H1 (cell line): ENCODE measurements around the gene ZNF263. TPM values are rescaled to one million over a fixed set of nuclear protein-coding genes. Genes with fewer than 3 reads are reported as not detected.
A peak's percentile ranks its signal among the peaks of the same experiment; 100 is the strongest.

Experiments
- CEBPB ChIP-seq: IDR thresholded peaks from 2 replicates; pipeline ENCODE4 v1.6.1; 2012; ENCODE audit warnings: low read depth, low read length
- CHD1 ChIP-seq: IDR thresholded peaks from 2 replicates; pipeline ENCODE4 v1.6.1; 2012; ENCODE audit warnings: low read depth, low read length, improper control_type of control experiment
- EP300 ChIP-seq, 2 experiments: IDR thresholded peaks; 1 replicate in 1 of 2; 2 replicates in 1 of 2; pipeline ENCODE4 v1.6.1; 2011 to 2012; ENCODE audit warnings: low read depth in 2 of 2, low read length in 2 of 2, mild to moderate bottlenecking in 2 of 2, borderline replicate concordance in 1 of 2, inconsistent platforms in 1 of 2, moderate library complexity in 1 of 2
- EZH2 ChIP-seq: fragments of 200-600 bp; sonication (generic); IDR thresholded peaks from 2 replicates; pipeline ENCODE4 v1.7.1; 2012; ENCODE audit warnings: low read depth, mild to moderate bottlenecking, moderate library complexity, low read length, inconsistent platforms; ENCODE audit not compliant: severe bottlenecking
- GTF2F1 ChIP-seq: IDR thresholded peaks from 2 replicates; pipeline ENCODE4 v1.6.1; 2012; ENCODE audit warnings: low read depth, low read length, improper control_type of control experiment, borderline replicate concordance
- HDAC2 ChIP-seq, 2 experiments: fragments of 300-600 bp in 1 of 2; sonication (generic) in 1 of 2; IDR thresholded peaks; 2 replicates each; pipeline ENCODE4 v1.6.1; 2011 to 2012; ENCODE audit warnings: low read depth in 2 of 2, low read length in 2 of 2, mild to moderate bottlenecking in 2 of 2, moderate library complexity in 2 of 2, borderline replicate concordance in 1 of 2, inconsistent platforms in 1 of 2
- KDM5A ChIP-seq: fragments of 200-600 bp; IDR thresholded peaks from 2 replicates; pipeline ENCODE4 v1.7.1; 2012; ENCODE audit warnings: mild to moderate bottlenecking, low read length, inconsistent platforms, mixed read lengths
- NRF1 ChIP-seq: IDR thresholded peaks from 2 replicates; pipeline ENCODE4 v1.6.1; 2011; ENCODE audit warnings: mild to moderate bottlenecking, low read depth, low read length, improper control_type of control experiment
- POLR2AphosphoS5 ChIP-seq: IDR thresholded peaks from 2 replicates; pipeline ENCODE4 v1.6.1; 2011; ENCODE audit warnings: low read depth, low read length
- RAD21 ChIP-seq, 2 experiments: IDR thresholded peaks in 1 of 2; conservative IDR thresholded peaks in 1 of 2; 2 replicates each; pipeline ENCODE4 v1.6.1; 2011; ENCODE audit warnings: low read depth in 2 of 2, low read length in 2 of 2, improper control_type of control experiment in 1 of 2, inconsistent platforms in 1 of 2, mild to moderate bottlenecking in 1 of 2, moderate library complexity in 1 of 2
- RBBP5 ChIP-seq: IDR thresholded peaks from 2 replicates; pipeline ENCODE4 v1.7.1; 2012; ENCODE audit warnings: low read depth, mild to moderate bottlenecking, inconsistent platforms, low read length, moderate library complexity, borderline replicate concordance
- RFX5 ChIP-seq: IDR thresholded peaks from 2 replicates; pipeline ENCODE4 v1.6.1; 2011; ENCODE audit warnings: low read depth, low read length, improper control_type of control experiment, borderline replicate concordance
- SP4 ChIP-seq: IDR thresholded peaks from 2 replicates; pipeline ENCODE4 v1.6.1; 2012; ENCODE audit warnings: low read length, inconsistent platforms
- SRF ChIP-seq: IDR thresholded peaks from 2 replicates; pipeline ENCODE4 v1.6.1; 2011; ENCODE audit warnings: mild to moderate bottlenecking, low read depth, low read length, moderate library complexity
- polyA plus RNA-seq, 7 experiments: library from polyadenylated mRNA; depleted of rRNA in 3 of 7; stranded (reverse) in 5 of 7; unstranded in 2 of 7; fragments of >200 nt in 5 of 7; fragments of 200-250 nt in 2 of 7; gene quantifications; 1 replicate in 5 of 7; 2 replicates in 1 of 7; 4 replicates in 1 of 7; pipeline versions ENCODE4 v1.2.1 to v1.2.3, GENCODE V29; 2011 to 2013; ENCODE audit warnings: missing spikeins in 2 of 7, mixed read lengths in 2 of 7
- total RNA-seq: library from RNA; stranded (reverse); fragmentation: NEBNext Ultra II Directional; extraction: Animal tissue kit (Norgen Biotek cat#: 25700); gene quantifications from 2 replicates; pipeline ENCODE4 v1.2.1, GENCODE V29; 2021
- TF ChIP-seq, protein P1 (sequence below): IDR thresholded peaks from 2 replicates; pipeline ENCODE4 v1.6.1; 2012; ENCODE audit warnings: low read length, inconsistent platforms
- TF ChIP-seq, protein P2 (sequence below): IDR thresholded peaks from 2 replicates; pipeline ENCODE4 v1.6.1; 2011; ENCODE audit warnings: low read length, improper control_type of control experiment
- TF ChIP-seq, protein P3 (sequence below), 3 experiments: IDR thresholded peaks; 1 replicate in 2 of 3; 2 replicates in 1 of 3; pipeline versions ENCODE4 v1.5.1 to v1.6.1; 2011; ENCODE audit warnings: low read length in 3 of 3, mild to moderate bottlenecking in 3 of 3, inconsistent platforms in 2 of 3, low read depth in 1 of 3, moderate library complexity in 1 of 3; ENCODE audit not compliant: insufficient read depth in 1 of 3; ENCODE audit errors: control extremely low read depth in 1 of 3

The ZNF263 gene
- total and polyA plus RNA-seq, 2 of the 8 experiments (the other 6 are each of a cell fraction or from before 2014, with no cell fraction given): 9.2 to 26.7 TPM

DNA sequence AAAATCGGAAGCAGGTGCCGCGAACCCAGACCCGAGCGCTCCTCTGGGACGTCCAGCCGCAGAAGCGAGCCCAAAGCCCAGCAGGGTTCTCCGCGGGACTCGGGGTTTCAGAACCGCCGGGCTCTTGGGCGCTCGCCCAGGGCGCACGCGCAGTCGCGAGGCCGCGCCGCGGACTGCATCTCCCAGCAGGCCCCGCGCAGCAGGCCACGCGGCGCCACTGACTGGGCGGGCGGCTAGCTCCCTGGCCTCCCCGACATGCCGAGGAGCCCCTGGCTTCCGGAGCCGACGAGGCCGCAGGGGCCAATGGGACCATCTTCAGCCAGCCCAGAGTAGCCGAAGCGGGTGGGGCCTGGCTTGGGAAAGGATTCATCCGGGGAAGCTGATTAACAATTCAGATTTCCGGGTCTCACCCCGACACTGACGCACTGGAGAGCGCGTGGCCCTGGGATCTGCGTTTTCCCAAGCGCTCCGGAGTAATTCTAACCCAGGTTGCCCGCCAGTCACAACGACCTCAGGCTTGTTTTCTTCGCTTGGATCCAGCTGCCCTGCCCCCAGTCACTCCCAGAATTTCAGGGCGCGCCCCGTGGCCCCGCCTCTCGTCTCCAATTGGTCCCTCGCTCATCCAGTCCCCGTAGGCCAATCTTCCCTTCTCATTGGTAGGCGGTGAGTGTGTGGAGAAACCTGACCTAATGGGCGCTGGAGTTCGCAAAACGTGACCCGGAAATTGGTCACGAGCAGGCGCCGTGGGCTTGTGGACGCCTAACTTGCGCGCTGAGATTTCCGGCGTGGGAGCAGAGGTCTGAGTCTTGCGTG, at the start of gene ZNF263 (continued):
- TF ChIP-seq RFX5: no peak
- no peak for TF ChIP-seq HDAC2 (IDR thresholded peaks at IDR 0.05; ENCODE audit: borderline replicate concordance in 1 of 2, low read depth in 2 of 2, low read length in 2 of 2)
- TF ChIP-seq EZH2: no peak
- TF ChIP-seq CHD1: no peak
- TF ChIP-seq, protein P1, sequence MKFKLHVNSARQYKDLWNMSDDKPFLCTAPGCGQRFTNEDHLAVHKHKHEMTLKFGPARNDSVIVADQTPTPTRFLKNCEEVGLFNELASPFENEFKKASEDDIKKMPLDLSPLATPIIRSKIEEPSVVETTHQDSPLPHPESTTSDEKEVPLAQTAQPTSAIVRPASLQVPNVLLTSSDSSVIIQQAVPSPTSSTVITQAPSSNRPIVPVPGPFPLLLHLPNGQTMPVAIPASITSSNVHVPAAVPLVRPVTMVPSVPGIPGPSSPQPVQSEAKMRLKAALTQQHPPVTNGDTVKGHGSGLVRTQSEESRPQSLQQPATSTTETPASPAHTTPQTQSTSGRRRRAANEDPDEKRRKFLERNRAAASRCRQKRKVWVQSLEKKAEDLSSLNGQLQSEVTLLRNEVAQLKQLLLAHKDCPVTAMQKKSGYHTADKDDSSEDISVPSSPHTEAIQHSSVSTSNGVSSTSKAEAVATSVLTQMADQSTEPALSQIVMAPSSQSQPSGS: no peak
- no peak for TF ChIP-seq GTF2F1
- TF ChIP-seq KDM5A: 0 out of 2 replicates have a peak, but pooled peaks have one; percentile 54
- peak; percentile 49; the same call in 1 of the 2 replicates for TF ChIP-seq NRF1
- no peak for TF ChIP-seq SRF
- TF ChIP-seq, protein P2, sequence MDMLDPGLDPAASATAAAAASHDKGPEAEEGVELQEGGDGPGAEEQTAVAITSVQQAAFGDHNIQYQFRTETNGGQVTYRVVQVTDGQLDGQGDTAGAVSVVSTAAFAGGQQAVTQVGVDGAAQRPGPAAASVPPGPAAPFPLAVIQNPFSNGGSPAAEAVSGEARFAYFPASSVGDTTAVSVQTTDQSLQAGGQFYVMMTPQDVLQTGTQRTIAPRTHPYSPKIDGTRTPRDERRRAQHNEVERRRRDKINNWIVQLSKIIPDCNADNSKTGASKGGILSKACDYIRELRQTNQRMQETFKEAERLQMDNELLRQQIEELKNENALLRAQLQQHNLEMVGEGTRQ: peak; percentile 85
- TF ChIP-seq EP300 (IDR thresholded peaks at IDR 0.05; ENCODE audit: borderline replicate concordance in 1 of 2, low read depth in 2 of 2, low read length in 2 of 2): no peak
- TF ChIP-seq SP4: peak; percentile 68
- TF ChIP-seq, protein P3, sequence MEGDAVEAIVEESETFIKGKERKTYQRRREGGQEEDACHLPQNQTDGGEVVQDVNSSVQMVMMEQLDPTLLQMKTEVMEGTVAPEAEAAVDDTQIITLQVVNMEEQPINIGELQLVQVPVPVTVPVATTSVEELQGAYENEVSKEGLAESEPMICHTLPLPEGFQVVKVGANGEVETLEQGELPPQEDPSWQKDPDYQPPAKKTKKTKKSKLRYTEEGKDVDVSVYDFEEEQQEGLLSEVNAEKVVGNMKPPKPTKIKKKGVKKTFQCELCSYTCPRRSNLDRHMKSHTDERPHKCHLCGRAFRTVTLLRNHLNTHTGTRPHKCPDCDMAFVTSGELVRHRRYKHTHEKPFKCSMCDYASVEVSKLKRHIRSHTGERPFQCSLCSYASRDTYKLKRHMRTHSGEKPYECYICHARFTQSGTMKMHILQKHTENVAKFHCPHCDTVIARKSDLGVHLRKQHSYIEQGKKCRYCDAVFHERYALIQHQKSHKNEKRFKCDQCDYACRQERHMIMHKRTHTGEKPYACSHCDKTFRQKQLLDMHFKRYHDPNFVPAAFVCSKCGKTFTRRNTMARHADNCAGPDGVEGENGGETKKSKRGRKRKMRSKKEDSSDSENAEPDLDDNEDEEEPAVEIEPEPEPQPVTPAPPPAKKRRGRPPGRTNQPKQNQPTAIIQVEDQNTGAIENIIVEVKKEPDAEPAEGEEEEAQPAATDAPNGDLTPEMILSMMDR (IDR thresholded peaks at IDR 0.05; ENCODE audit: control extremely low read depth in 1 of 3, insufficient read depth in 1 of 3, low read depth in 1 of 3, low read length in 3 of 3): no peak
- TF ChIP-seq CEBPB: no peak
- peak; percentile 81 for TF ChIP-seq POLR2AphosphoS5
- TF ChIP-seq RBBP5: peak; percentile 44; the same call in 1 of the 2 replicates
- TF ChIP-seq RAD21 (IDR thresholded peaks at IDR 0.05 in 1 of 2, conservative IDR thresholded peaks at IDR 0.05 in 1 of 2; ENCODE audit: low read depth in 2 of 2, low read length in 2 of 2): no peak
